ENCODE data around the gene MYO1E.

GRCh38 chr15:59251001-59251845 is 121.4 kb downstream of the MYO1E start:
- TF ChIP-seq POLR2A (IDR thresholded peaks at IDR 0.05) (no peak), CTCF (IDR thresholded peaks at IDR 0.05 in 8 of 11, conservative IDR thresholded peaks at IDR 0.05 in 3 of 11) (no peak), POLR2AphosphoS5 (IDR thresholded peaks at IDR 0.05) (no peak)

Measured in spleen (tissue), 7 donors.